ENCODE measurements around the gene TTN.

TTN gene

DNA sequence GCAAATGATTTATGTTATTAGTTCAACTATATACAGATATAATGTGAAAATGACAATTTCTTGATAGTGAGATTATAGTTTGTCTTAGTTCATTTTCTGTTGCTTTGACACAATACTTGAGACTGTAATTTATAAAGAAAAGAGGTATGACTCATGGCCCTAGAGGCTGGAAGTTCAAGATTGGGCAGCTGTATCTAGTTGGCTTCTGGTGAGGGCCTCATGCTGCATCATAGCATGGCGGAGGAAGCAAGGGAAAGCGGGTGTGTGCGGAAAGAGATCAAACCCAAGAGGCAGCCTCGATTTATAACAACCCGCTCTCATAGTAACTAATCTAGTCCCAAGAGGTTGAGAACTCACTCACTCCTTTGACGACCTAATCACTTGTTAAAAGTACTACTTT is 315.6 kb downstream of the TTN start:
- DNase-seq (ENCODE audit: low read depth, low spot score) = no peak

DNA sequence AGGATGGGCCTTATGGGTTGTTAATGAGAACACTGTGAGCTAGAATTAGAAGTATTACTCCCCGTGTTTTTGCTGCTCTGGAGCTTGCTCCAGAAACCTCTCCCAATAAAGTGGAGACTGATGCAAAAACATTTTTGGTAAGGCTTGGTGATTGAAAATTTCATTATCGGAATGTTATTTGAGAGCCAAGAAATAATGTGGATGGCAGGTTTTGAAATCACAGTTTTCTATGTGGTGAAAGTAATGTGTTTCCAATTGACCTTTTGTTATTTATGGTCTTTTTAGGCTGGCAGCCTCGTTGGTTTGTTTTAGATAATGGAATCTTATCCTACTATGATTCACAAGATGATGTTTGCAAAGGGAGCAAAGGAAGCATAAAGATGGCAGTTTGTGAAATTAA is 321.9 kb downstream of the TTN start:
- no peak for DNase-seq (ENCODE audit: low read depth, low spot score)

DNA sequence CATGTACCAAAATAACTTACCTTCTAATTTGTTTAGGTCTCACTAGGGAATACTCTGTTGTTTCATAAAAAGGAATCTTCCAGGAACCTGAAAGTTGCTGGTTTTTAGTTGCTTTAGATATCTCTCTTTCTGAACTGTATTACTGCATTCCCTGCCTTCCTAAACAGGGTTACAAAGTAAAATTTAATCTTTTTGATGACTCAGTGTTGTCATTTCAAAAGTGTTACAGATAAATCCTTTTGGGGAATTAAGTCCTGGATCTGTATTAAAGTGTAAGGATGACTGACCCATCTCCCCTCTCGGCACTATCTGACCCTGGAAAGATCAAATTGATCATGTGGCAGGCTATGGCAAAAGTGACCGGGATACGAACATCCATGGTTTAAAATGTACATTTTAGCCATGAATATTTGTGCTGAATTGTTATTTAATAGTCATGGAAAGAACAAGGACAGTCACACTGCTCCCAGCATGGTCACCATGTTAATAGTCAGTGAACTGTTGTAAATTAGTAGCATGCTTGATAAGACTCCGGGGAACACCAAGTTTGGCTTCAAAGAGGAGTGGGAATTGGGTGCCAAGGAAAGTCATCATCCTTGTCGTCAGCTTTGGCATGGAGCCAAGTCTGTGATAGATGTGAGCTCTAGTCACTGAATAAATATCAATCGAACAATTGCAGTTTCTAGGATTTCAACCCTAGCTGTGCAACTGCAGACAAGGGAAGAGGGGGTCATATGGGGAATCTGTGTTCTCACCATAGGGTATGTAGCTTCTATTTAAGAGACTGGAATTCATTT is 322.8 kb downstream of the TTN start:
- no peak for DNase-seq (ENCODE audit: low read depth, low spot score)

DNA sequence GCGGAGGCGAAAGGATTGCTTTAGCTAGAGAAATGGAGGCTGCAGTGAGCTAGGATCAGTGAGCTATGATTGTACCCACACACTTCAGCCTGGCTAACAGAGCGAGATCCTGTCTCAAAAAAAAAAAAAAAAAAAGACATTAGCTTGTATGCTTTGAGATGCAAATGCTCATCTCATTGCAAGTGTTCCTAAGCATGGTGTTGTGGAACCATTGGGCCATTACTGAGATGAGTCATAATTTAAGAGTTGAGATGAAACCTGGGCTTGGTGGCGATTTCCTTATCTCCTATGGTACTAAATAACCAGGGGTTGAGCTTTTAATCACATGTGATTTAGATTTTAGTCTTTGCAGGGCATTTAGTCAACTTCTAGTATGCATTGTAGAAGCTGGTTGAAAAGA is 324.8 kb downstream of the TTN start:
- DNase-seq (ENCODE audit: low read depth, low spot score) = no peak

DNA sequence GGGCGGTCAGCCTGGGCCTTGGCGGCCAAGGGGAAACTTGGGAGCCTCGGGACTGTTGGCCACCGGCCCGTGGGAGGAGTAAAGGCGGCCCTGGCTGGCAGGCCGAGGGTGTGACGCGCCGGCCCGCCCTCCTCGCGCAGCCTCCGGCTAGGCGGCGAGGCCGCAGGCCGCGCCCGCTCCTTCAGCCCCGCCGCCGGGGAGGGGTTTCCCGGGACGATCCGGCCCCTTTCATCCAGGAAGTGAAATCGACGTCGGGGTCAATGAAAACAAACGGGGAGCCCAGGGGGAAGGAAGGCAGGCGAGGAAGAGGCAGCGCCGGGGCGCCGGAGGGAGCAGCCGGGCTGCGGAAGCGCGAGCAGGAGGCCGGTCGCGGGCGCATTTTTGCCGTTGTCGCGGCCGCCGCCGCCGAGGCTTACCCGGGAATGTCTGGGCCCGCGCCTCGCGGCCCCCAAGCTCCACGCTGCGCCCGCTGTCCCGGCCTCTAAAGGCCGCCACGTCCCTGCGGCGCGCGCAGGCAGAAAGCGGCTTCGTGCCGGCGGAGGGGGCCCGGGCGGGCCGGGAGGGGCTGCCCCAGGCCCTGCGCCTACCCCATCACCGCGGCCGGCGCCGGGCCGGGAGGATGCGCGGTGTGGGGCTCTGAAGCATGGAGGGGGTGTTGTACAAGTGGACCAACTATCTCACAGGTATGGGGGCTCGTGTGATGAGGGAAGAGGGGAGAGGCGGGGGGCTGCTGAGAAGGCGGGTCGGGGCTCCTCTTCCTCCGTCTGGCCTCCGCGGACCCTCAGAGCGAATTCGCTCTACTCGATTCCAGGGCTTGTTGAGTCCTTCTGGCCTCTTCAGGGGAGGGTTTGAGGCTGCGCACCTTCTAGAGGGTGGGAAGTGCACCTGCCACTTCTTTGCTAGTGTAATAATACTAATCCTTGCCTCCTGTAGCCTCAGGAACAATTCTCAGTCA is 326.7 kb downstream of the TTN start, which contains the start of gene PLEKHA3:
Gene PLEKHA3 (plus strand): TSS at position 231 of the 955 bp plus-strand sequence. CDS start 413 bp downstream, at position 644.
- peak; percentile 90 for DNase-seq (ENCODE audit: low read depth, low spot score)

DNA sequence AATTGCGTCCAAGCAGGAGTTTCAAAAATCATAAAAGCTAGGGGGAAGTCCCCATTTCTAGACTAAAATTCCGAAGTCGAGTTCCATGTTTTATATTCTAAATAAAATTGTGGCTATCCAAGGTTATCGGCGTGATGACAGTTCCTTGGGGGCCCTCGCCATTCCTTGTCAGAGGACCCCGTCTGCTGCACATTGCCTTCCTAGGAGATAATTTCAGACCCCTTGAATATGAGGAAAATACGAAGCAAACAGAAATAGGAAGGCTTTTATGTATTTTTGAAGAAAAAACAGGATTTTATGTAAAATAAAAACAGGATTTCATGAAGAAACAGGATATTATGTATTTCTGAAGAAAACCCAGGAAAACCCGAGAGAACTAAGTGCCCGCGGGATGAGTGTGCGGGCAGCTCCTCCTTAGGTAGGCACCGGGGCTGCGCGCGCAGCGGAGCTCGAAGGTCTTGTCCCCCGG is 327.4 kb downstream of the TTN start:
- DNase-seq (ENCODE audit: low read depth, low spot score) = no peak

DNA sequence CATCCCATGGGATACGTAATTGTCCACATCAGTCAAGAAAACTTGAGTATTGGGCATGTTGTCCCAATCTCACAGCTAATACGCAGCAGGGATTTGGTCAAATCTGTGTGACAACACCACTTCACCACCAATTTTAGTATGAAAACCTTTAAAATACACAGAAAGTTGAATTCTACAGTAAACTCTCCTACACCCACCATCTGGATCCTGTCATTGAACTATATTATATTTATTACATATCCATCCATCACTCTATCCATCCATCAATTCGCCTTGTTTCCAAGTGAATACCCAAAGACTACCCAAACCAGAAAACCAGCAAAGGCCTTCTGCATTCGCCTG is 328.0 kb downstream of the TTN start:
- no peak for DNase-seq (ENCODE audit: low read depth, low spot score)

DNA sequence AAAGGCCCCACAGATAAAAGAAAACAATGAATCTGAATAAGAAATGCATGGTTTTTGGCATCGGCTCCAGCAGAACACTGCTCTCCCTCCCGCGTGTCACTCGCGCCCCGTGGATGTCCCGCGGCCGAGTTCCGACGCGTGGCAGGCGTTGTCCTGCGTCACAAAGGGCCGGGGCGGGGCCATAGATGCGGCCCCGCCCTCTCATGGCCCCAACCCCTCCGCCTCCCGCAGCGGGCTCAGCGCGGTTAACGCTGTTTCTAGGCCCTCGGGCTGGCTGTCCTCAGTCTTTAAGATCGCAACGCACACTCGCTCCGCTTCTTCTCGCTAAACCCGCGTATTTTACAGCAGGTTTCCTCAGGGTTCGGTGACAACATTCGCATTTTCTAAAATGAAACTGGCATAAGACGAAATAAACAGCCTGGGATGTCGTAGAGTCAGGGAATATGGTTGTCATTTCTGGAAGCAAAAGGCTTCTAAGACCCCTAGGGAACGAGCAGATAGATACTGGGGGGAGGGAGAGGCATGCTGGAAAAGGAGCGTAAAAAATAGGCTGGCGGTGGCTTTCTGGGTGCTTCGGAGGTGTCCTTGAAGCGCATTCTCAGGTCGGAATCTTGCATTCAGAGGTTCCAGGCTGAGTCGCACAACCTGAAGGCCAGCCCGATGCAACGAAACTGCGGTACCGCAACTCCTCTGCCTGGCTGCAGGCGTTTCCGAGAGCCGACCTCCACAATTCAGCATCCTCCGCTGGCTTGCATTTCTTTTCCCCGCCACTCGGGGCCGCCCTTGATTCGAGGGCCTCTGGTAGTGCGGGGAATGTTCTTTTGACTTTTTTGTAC is 328.6 kb downstream of the TTN start, which contains the start of gene FKBP7:
Gene FKBP7 (minus strand): TSS at position 162 of the 836 bp plus-strand sequence. CDS start 101 bp downstream, at position 61.
- DNase-seq (ENCODE audit: low read depth, low spot score) = peak; percentile 60

DNA sequence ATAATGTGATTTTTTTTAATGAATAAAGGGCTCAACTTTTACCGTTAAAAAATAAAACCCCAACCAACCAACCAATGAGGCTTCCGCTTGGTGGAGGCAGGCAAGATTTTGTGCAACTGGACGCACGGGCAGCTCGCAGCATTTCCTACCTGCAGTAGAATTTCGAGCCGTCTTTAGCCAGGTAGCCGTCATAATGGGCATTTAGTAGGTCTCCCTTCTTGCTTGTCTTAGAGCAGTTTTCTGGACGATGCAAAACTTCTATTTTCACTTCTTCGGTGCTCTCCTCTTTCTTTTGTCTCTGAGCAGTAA is 329.1 kb downstream of the TTN start:
- DNase-seq (ENCODE audit: low read depth, low spot score) = no peak

DNA sequence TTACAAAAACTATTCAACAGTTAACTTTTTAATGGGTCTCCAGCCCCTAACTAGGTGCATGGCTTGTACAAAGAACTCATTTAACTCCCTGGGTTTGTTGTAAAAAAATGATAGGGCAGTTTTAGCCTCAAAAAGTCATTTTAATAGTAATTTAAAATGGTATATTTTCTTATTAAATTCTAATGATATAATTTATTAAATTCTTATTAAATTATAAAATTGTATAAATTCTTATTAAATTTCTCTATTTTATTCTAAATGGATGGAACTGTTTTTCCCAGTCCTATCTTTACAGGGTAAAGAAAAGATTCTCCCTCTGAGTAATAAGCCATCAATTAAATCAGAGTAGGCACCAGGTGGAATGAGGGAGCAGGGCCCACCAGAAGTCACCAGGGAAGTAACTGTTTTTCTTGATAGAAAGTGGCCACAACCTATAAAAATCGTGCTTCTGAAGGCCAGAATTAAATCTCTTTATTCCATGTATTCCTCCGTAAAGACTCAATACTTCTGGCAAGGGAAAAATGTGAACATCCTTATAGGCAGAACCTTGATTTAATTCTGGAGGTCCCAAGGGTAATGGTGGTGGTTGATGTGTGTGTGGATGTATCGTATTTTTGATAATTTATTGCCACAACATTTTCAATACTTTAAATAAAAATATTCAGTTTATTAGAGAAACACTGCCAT is 329.6 kb downstream of the TTN start:
- DNase-seq (ENCODE audit: low read depth, low spot score) = no peak

DNA sequence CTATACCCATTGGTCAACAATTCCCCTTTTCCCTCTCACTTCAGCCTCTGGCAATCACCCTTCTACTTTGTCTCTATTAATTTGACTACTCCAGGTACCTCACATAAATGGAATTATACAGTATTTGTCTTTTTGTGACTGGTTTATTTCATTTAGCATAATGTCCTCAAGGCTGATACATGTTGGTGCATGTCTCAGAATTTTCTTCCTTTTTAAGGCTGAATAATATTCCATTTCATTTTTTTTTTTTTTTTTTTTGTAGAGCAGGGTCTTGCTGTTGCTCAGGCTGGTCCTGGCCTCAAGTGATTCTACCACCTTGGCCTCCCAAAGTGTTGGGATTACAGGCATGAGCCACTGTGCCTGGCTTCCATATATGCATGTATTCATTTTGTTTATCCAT is 330.7 kb downstream of the TTN start:
- DNase-seq (ENCODE audit: low read depth, low spot score) = no peak
